Measurements from ENCODE around the gene RGL3.

- no peak for TF ChIP-seq CTCF (IDR thresholded peaks at IDR 0.05)
- TF ChIP-seq POLR2A (IDR thresholded peaks at IDR 0.05): no peak
These were observed 1.6 kb upstream of the RGL3 start for GRCh38 chr19:11420429-11421370.

Data from right lobe of liver (tissue), 4 donors.